Thyroid gland (tissue), 4 donors: ENCODE data around the gene CLCF1.

Experiments
- POLR2A ChIP-seq, 2 donors: fragments of 450-650 bp; IDR thresholded peaks; one replicate each; pipeline ENCODE4 v1.6.1; 2017; ENCODE audit warnings: antibody characterized with exemption in 2 of 2, mild to moderate bottlenecking in 2 of 2, moderate library complexity in 1 of 2
- TF ChIP-seq, protein P1 (sequence below), 6 experiments: fragments of 200-600 bp in 3 of 6; fragments of 450-650 bp in 3 of 6; sonication (generic) in 3 of 6; IDR thresholded peaks; one replicate each; pipeline ENCODE4 v1.5.1; 2016 to 2019; ENCODE audit warnings: antibody characterized with exemption in 6 of 6, mild to moderate bottlenecking in 2 of 6, inconsistent platforms in 1 of 6, moderate library complexity in 1 of 6

DNA sequence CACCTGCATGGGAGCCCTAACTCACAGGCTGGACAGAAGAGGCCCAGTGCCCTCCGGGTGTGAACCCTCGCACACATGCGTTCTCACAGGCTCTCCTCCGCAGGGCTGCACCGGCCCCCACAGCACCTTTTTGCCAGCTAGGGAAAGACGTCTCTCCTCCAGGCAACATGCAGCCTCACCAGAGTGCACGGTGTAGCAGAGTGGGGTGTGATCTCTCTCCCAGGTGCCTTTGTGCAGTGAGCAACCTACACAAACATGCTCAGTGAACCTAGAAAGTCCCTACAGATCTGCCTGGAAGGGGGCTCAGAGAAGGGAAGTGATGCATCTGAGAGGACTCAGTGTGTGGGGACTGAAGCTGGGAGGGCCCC, 38.4 kb upstream of the CLCF1 start:
- TF ChIP-seq POLR2A (IDR thresholded peaks at IDR 0.05) = no peak
- TF ChIP-seq, protein P1, sequence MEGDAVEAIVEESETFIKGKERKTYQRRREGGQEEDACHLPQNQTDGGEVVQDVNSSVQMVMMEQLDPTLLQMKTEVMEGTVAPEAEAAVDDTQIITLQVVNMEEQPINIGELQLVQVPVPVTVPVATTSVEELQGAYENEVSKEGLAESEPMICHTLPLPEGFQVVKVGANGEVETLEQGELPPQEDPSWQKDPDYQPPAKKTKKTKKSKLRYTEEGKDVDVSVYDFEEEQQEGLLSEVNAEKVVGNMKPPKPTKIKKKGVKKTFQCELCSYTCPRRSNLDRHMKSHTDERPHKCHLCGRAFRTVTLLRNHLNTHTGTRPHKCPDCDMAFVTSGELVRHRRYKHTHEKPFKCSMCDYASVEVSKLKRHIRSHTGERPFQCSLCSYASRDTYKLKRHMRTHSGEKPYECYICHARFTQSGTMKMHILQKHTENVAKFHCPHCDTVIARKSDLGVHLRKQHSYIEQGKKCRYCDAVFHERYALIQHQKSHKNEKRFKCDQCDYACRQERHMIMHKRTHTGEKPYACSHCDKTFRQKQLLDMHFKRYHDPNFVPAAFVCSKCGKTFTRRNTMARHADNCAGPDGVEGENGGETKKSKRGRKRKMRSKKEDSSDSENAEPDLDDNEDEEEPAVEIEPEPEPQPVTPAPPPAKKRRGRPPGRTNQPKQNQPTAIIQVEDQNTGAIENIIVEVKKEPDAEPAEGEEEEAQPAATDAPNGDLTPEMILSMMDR (IDR thresholded peaks at IDR 0.05) = no peak
